Endothelial cell of umbilical vein (primary cell): Measurements from ENCODE around the gene ATG5. TPM values are rescaled to one million over a fixed set of nuclear protein-coding genes. Genes with fewer than 3 reads are reported as not detected.

Experiments
- BruUV-seq: library from RNA; stranded (reverse); fragments of 400-500 nt; replicated peaks from 2 replicates; lab custom pipeline; 2021; lab: Mats Ljungman, UMichigan
- CTCF ChIA-PET: fragments of 300-600, 350-600 bp; sonication (Branson Sonifier 250); formaldehyde crosslinking; loops from one replicate; lab custom pipeline; 2021; ENCODE audit warnings: antibody characterized with exemption, inconsistent platforms; lab: Charles Lee
- POLR2A ChIA-PET: fragments of 300-600, 350-600 bp; sonication (Branson Sonifier 250); formaldehyde crosslinking; loops from one replicate; lab custom pipeline; 2021; ENCODE audit warnings: antibody characterized with exemption, inconsistent platforms; lab: Charles Lee
- DNase-seq: peaks from one replicate; pipeline ENCODE4 v3.0.0-alpha.2; 2011; ENCODE audit warnings: low read depth, low spot score
- FAIRE-seq: peaks from 2 replicates; lab custom pipeline; 2011; peaks lifted over from hg19 to GRCh38; lab: Jason Lieb, UNC
- H2AFZ ChIP-seq: 2 replicates; pipeline ENCODE4 v1.6.0; 2012; ENCODE audit warnings: low read depth, low read length, control low read depth, inconsistent platforms
- H3K27ac ChIP-seq: 2 replicates; pipeline ENCODE4 v1.5.1; 2011; ENCODE audit warnings: low read depth, mild to moderate bottlenecking, control low read depth, low read length, moderate library complexity; ENCODE audit not compliant: insufficient read depth
- H3K27me3 ChIP-seq, 2 experiments: 2 replicates each; pipeline versions ENCODE4 v1.6.0 to v1.6.1; 2011; ENCODE audit warnings: low read length in 2 of 2, mixed read lengths in 1 of 2; ENCODE audit not compliant: control insufficient read depth in 2 of 2, insufficient read depth in 2 of 2
- H3K36me3 ChIP-seq, 2 experiments: 2 replicates in 1 of 2; 3 replicates in 1 of 2; pipeline ENCODE4 v1.5.1; 2011; ENCODE audit warnings: low read length in 2 of 2, mild to moderate bottlenecking in 1 of 2, moderate library complexity in 1 of 2; ENCODE audit not compliant: control insufficient read depth in 2 of 2, insufficient read depth in 2 of 2; ENCODE audit errors: extremely low read depth in 1 of 2
- H3K4me1 ChIP-seq: 3 replicates; pipeline ENCODE4 v1.5.1; 2011; ENCODE audit warnings: mild to moderate bottlenecking, low read length; ENCODE audit not compliant: control insufficient read depth, insufficient read depth; ENCODE audit errors: extremely low read depth
- H3K4me2 ChIP-seq: 2 replicates; pipeline ENCODE4 v1.6.1; 2011; ENCODE audit warnings: low read length, control low read depth, mixed read lengths; ENCODE audit not compliant: insufficient read depth
- H3K4me3 ChIP-seq, 3 experiments: fragments of 200-600 bp in 1 of 3; sonication (generic), shearing (Covaris generic) in 1 of 3; replicated peaks in 1 of 3; 2 replicates each; pipeline ENCODE4 v1.5.1; 2011 to 2016; ENCODE audit warnings: control low read depth in 3 of 3, low read length in 3 of 3, mild to moderate bottlenecking in 2 of 3, inconsistent platforms in 1 of 3, low read depth in 1 of 3, moderate library complexity in 1 of 3; ENCODE audit not compliant: insufficient read depth in 1 of 3
- H3K79me2 ChIP-seq: 2 replicates; pipeline ENCODE4 v1.6.0; 2012; ENCODE audit warnings: low read length, inconsistent platforms; ENCODE audit not compliant: control insufficient read depth, insufficient read depth
- H3K9ac ChIP-seq: replicated peaks from 2 replicates; pipeline ENCODE3; 2011; ENCODE audit warnings: low read length, control low read depth; ENCODE audit not compliant: insufficient read depth; ENCODE audit errors: extremely low read depth
- H3K9me1 ChIP-seq: replicated peaks from 3 replicates; pipeline ENCODE4 v1.6.0; 2011; ENCODE audit warnings: mild to moderate bottlenecking, low read length; ENCODE audit not compliant: control insufficient read depth, insufficient read depth; ENCODE audit errors: extremely low read depth
- H3K9me3 ChIP-seq: replicated peaks from 2 replicates; pipeline ENCODE4 v1.5.1; 2012; ENCODE audit warnings: low read length, inconsistent platforms; ENCODE audit not compliant: control insufficient read depth, insufficient read depth
- H4K20me1 ChIP-seq: replicated peaks from 2 replicates; pipeline ENCODE3; 2011; ENCODE audit warnings: mild to moderate bottlenecking, low read length; ENCODE audit not compliant: control insufficient read depth, insufficient read depth; ENCODE audit errors: extremely low read depth
- CTCF ChIP-seq, 2 donors: IDR thresholded peaks; 1 replicate in 1 of 2; 2 replicates in 1 of 2; pipeline ENCODE4 v1.5.1; 2011; ENCODE audit warnings: low read length in 2 of 2, mild to moderate bottlenecking in 2 of 2, moderate library complexity in 2 of 2, control low read depth in 1 of 2, inconsistent platforms in 1 of 2, low read depth in 1 of 2; ENCODE audit not compliant: insufficient read depth in 1 of 2; ENCODE audit errors: extremely low read depth in 1 of 2
- EZH2 ChIP-seq: IDR thresholded peaks from 2 replicates; pipeline ENCODE4 v1.6.1; 2012; ENCODE audit warnings: borderline replicate concordance, low read depth, mild to moderate bottlenecking, moderate library complexity, low read length, inconsistent platforms; ENCODE audit not compliant: severe bottlenecking
- FOS ChIP-seq: IDR thresholded peaks from 2 replicates; pipeline ENCODE4 v1.6.1; 2011; ENCODE audit warnings: mild to moderate bottlenecking, low read length, moderate library complexity, borderline replicate concordance; ENCODE audit not compliant: insufficient read depth
- GATA2 ChIP-seq: IDR thresholded peaks from 2 replicates; pipeline ENCODE4 v1.7.0; 2011; ENCODE audit warnings: low read depth, mild to moderate bottlenecking, moderate library complexity, mixed read lengths, low read length; ENCODE audit not compliant: insufficient read length, insufficient read depth
- JUN ChIP-seq: IDR thresholded peaks from 2 replicates; pipeline ENCODE4 v1.6.1; 2011; ENCODE audit warnings: borderline replicate concordance, low read depth; ENCODE audit not compliant: insufficient read length, insufficient read depth
- MAX ChIP-seq: IDR thresholded peaks from 2 replicates; pipeline ENCODE4 v1.6.1; 2011; ENCODE audit not compliant: insufficient read depth, insufficient read length
- MYC ChIP-seq: IDR thresholded peaks from one replicate; pipeline ENCODE4 v1.6.1; 2011; ENCODE audit warnings: mild to moderate bottlenecking, low read depth, low read length
- POLR2A ChIP-seq: IDR thresholded peaks from 2 replicates; pipeline ENCODE4 v1.6.1; 2012; ENCODE audit warnings: low read depth, mild to moderate bottlenecking, control low read depth, low read length
- POLR2AphosphoS5 ChIP-seq: IDR thresholded peaks from 2 replicates; pipeline ENCODE4 v1.6.1; 2012; ENCODE audit warnings: low read depth, mild to moderate bottlenecking, control low read depth, low read length, moderate library complexity; ENCODE audit not compliant: insufficient read depth
- dilution Hi-C: fragments of 300-500 bp; cut with MboI; formaldehyde crosslinking; loops from one replicate; pipeline ENCODE4 v1.15.0; 2019; ENCODE audit warnings: low sequenced_read_pairs; ENCODE audit not compliant: extremely low pct_ligation_motif_present
- intact Hi-C: fragments of 100-400 bp; cut with micrococcal nuclease; formaldehyde crosslinking; loops from one replicate; pipeline ENCODE4 v1.10.0; 2022
- polyA plus RNA-seq, 4 experiments: library from polyadenylated mRNA; depleted of rRNA in 3 of 4; stranded (reverse) in 3 of 4; unstranded in 1 of 4; fragments of >200 nt; gene quantifications; 2 replicates each; pipeline versions ENCODE4 v1.2.1 to v1.2.3, GENCODE V29; 2011 to 2012; ENCODE audit warnings: missing spikeins in 1 of 4
- total RNA-seq: library from RNA; stranded (reverse); gene quantifications from 2 replicates; pipeline ENCODE4 v1.2.3, GENCODE V29; 2021

Gene ATG5
- total and polyA plus RNA-seq, 2 donors (not counting 3 experiments of a cell fraction or from before 2014, with no cell fraction given) = 14.1 to 32.8 TPM

- Histone ChIP-seq H3K9me3 (no peaks in the 10 kb centered on the region), H3K36me3 (no peaks in the 10 kb centered on the region), H3K4me3 (no peak overlapping the region), H3K27me3 (no peaks in the 10 kb centered on the region), H3K9me1 (no peaks in the 10 kb centered on the region), H2AFZ (no peak overlapping the region), H4K20me1 (no peaks in the 10 kb centered on the region), H3K27ac (no peak overlapping the region), H3K4me1 (no peaks in the 10 kb centered on the region), H3K79me2 (no peaks in the 10 kb centered on the region), H3K4me2 (no peak overlapping the region), H3K9ac (no peak overlapping the region)
- FAIRE-seq (no peak), DNase-seq (no peak)
- intact Hi-C loops (no loop called here), dilution Hi-C loops (no loop called here)
- ChIA-PET CTCF (interaction anchor here (0.6 to 1.6 kb wide), 3 partner anchors 733 to 782 kb away, joined by 3 to 4 read pairs (median 4); partner anchors contain the start of gene PREP), POLR2A (no interaction called here)
- no peak for TF ChIP-seq MYC
- no peak for TF ChIP-seq EZH2
- no peak for TF ChIP-seq MAX
- TF ChIP-seq POLR2A = no peak
- TF ChIP-seq POLR2AphosphoS5 = no peak
- no peak for TF ChIP-seq JUN
- TF ChIP-seq GATA2 = no peak
- TF ChIP-seq CTCF (IDR thresholded peaks at IDR 0.05; ENCODE audit: extremely low read depth in 1 of 2, insufficient read depth in 1 of 2, low read depth in 1 of 2, low read length in 2 of 2) = no peak
- no peak for TF ChIP-seq FOS
- no TSS peak for BruUV-seq
These were observed 161.3 kb downstream of the ATG5 start for GRCh38 chr6:106163966-106164877.
